ENCODE results near the gene DOCK3.

The DOCK3 gene, protein sequence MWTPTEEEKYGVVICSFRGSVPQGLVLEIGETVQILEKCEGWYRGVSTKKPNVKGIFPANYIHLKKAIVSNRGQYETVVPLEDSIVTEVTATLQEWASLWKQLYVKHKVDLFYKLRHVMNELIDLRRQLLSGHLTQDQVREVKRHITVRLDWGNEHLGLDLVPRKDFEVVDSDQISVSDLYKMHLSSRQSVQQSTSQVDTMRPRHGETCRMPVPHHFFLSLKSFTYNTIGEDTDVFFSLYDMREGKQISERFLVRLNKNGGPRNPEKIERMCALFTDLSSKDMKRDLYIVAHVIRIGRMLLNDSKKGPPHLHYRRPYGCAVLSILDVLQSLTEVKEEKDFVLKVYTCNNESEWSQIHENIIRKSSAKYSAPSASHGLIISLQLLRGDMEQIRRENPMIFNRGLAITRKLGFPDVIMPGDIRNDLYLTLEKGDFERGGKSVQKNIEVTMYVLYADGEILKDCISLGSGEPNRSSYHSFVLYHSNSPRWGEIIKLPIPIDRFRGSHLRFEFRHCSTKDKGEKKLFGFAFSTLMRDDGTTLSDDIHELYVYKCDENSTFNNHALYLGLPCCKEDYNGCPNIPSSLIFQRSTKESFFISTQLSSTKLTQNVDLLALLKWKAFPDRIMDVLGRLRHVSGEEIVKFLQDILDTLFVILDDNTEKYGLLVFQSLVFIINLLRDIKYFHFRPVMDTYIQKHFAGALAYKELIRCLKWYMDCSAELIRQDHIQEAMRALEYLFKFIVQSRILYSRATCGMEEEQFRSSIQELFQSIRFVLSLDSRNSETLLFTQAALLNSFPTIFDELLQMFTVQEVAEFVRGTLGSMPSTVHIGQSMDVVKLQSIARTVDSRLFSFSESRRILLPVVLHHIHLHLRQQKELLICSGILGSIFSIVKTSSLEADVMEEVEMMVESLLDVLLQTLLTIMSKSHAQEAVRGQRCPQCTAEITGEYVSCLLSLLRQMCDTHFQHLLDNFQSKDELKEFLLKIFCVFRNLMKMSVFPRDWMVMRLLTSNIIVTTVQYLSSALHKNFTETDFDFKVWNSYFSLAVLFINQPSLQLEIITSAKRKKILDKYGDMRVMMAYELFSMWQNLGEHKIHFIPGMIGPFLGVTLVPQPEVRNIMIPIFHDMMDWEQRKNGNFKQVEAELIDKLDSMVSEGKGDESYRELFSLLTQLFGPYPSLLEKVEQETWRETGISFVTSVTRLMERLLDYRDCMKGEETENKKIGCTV (N-terminal part only)

DNA sequence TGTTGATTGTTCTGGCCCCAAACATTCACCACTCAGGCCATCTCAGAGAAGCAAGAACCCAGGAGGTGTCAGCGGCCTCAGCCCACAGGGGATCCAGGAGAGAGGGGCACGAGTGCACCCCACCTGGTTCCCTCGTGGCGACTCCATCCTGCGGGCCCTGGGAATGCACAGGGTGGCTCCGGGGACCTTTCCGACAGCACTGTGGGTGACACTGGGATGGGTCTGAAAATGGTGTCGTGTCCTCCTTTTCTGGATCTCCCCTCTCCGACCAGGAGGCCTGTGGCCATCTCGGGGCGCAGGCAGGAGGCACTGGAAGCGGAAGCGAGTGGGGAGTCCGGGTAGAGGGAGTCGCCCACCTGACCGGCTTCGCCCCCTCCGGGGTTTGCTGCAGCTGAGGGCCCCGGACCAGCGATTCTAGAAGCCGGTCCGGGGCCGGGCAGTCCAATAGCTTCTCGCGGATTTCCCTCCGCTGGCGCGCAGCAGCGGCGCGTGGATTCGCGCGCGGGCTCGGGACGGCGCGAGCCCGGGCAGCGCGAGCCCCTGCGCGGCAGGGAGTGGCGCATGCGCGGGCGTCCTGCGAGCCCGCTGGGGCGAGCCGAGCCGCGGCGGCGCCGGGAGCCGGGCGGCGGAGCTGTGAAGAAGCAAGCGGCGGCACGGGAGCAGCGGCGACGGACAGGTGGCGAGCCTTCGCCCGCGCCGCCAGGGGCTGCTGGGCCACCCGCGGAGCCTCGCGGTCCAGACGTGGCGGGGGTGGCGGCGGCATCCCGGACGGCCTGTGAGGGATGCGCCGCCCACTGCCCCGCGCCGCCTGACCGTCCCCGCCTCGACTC lies at the start of gene DOCK3:
Gene DOCK3 (plus strand): TSS at position 579 of the 830 bp plus-strand sequence. CDS start 337 bp downstream, outside the sequence.
- DNase-seq, result peak; percentile 63

DNA sequence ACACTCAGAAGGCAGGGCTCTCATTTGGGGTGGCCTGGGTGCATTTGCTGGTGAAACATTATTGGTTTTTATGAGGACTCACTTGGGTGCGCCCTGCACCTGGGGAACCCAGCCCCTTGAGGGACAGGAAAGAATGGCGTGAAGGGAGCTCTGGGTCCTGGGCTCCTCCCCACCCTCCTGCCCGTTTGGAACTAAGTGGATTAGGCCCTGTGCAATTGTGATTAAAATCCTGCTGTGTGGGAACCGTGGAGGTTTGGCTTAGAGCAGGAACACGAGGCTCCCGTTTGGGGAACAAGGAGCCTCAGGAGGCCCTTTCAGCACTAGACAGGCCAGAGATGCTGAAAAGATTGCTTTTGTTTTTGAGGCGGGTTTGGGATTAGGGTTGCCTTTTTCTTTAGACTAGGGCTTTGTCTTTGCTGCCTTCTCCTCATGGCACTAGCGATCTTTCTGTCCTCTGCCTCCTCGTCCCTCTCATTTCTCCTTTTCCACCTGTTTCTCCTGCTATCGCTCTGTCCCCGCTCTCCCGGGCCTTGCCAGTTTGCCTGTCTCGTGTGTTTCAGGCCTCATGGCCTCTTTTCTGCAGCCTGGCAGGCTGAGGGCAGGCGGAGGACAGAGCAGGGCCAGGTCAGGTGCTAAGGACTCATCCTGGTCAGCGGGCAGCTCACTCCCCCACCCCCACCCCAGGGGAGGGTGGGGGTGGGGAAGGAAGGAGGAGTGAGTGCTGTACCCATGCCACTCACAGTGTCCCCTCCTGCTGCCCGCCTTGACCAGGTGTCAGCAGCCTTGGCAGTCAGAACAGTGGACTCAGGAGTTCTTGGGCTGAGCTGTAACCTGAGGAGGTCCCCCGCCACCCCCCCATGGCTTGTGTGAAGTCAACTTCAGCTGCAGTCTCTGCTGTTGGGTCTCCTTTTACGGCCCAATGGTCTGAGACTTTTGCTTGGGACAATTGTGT lies 49.2 kb upstream of the DOCK3 start:
- DNase-seq, result no peak

DNA sequence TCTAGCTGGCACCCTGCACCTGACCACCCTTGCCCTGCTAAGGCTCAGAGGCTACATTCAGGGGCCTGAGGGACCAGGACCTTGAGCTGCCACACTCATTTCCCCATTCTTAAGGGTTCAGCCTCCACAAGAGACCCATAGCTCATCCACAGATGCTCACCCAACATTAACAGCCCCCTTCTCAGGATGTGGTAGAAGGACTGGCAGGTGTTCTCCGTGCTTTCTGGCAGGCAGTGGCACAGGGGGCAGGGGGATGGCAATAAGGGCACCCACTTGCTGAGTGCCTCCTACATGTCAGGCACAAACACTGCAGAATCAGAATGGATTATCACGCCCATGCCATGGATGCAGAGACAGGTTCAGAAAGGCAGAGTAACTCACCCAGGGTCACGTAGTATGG lies 48.3 kb upstream of the DOCK3 start:
- DNase-seq, result no peak

DNA sequence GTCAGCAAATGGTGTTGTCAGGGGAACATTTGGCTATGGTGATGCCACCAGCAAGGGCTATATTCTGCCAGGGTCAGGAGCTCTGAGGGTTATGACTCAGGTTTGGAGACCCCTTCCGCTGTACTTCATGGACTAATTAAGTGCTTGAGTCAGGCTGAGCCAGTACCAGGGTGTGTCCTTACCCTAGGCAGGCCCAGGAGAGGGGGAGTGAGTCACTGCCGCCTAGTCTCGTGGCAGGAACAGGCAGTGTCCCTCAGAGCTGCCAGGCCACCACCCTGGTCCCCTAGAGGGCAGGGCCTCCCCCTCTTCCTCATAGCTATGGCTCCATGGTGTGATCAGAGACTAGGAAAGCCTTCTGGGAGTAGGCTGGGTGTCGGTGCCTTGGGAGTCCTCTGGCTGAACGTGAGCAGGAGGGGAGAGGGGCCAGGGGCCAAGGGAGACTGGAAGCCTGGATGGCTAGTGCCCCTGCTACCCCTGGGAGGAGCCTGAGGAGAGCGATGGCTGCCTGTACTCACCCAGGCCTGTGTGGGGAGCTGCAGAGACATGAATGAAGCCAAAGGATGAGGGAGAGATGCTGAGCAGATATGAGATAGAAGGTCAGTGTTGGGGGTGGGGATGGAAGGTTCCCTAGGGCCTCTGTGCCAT lies 47.2 kb upstream of the DOCK3 start:
- peak; percentile 85 for DNase-seq

DNA sequence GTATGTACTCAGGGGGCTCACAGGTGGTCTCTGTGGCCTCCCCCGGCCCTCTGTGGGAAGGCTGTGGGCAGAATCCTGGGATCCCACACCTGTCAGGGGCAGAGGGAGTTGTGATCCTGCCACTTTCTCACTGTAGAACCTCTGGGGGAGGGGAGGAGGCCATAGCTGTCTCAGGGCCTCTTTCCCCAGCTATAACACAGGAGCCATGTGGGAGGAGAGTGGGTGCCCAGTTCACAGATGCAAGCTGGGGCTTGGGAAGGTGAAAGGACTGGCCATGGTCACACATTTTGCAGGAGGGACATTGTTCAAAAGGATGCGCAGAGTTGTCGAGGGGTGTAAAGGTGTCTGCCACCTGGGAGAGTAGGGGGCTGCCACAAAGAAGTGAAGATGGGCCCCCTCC lies 46.1 kb upstream of the DOCK3 start:
- no peak for DNase-seq

DNA sequence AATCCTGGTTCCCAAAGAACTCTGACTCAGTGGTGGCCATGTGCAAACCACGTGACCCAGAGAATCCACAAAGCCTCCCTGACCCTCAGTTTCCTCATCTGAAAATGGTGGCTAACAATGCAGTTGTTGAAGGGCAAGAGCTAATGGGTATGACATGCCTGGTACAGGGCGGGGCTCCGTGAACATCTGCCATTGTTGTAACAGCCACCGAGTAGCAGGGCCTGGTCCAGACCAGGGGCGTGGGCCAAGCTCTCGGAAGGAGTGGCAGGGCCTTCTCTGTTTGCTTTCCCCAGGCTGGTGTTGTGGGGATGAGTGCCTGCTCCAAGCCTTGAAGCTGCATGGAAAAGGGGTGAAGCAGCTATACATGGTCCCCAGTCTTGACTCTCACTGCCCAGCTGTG lies 44.3 kb upstream of the DOCK3 start:
- no peak for DNase-seq

DNA sequence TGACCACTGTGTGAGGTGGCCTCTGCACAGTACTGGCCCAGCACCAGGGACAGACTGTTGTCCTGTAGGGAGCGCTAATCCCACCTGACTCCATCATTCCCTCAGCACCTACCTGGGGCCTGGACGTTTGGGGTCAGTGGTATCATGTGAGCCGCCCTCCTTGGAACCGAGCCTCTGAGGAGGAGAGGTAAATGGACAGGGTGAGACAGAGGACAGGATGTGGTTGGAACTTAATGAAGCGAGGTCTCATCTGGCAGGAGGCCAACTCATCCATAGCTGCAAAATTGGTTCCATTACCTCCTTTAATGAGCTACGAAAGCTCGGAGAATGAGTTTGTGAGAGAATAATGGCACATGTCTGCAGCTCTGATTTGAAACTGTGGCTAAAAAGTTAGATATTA lies 43.9 kb upstream of the DOCK3 start:
- no peak for DNase-seq

DNA sequence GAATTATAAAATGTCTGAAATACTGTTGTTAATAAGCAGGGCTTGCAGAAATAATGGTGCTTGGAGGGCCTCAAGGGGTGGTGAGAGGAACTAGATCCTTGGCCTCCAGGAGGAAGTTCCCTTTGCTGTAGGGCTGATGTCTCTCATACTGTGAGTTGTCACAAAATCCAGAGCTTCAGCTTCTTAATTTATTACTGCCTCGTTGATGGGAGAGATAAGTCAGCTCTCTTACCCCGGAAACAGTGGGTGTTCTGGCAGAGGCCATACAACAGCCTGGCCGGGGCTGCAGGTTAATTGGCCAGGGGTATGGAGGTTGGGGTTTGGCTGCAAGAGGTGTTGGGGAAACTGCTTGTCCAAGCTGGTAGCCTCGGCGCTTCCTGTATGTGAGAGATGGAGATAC lies 42.3 kb upstream of the DOCK3 start:
- no peak for DNase-seq

DNA sequence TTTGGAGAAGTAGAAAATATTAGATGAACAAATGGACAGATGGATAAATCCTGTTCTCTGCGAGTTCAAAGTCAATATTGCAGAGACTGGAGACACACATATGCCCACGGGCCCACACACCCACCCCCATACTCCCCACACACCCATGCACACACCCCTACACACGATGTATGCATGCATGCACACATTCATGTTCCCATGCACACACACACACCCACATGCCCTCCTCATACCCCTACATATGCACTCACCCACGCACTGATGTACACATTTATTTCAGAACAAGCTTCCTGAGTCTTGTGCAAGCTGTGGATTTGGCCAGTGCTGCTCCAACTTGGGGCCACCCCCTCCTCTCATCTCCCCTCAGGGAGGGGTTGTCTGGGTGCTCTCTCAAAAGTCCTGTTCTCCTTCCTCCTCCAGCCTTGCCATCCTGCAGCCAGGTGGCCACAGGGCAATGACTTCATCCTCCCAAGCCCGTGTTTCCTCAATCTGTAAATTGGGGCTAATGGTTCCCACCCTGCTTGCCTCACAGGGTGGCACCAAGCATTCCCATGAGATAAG lies 41.4 kb upstream of the DOCK3 start:
- DNase-seq, result no peak

DNA sequence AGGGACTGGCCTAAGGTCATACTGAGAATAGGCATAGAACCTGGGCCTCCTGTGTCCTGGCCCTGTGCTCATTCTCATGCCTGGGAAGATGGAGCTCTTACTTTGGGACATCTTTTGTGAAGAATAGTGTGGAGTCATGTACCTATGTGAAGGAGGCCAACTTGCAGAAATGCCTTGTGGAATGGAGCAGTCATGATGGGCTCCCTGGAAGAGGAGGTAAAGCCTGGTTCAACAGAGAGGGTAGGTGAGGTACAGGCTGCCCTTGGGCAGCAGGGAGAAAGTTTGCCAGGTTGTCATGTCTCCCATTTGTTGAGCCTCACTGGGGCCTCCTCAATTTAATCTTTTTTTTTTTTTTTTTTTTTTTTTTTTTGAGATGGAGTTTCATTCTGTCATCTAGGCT lies 39.7 kb upstream of the DOCK3 start:
- DNase-seq, result no peak

DNA sequence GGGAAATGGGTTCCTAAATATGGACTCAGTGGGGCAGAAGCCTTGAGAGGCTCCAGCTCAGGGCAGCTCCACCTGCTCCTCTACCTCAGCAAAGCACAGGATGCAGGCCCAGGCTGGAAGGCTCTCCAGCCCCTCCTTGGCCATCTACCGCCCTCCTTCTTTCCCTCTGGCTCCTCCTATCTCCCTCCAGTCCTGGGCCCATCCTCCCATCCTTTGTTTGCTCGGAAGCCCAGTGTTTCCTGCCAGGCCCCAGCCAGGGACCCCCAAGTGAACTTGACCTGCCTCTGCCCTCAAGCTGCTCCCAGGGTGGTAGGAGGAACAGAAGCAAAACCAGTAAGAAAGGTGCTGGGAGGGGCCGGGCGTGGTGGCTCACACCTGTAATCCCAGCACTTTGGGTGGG lies 37.7 kb upstream of the DOCK3 start:
- DNase-seq, result no peak

DNA sequence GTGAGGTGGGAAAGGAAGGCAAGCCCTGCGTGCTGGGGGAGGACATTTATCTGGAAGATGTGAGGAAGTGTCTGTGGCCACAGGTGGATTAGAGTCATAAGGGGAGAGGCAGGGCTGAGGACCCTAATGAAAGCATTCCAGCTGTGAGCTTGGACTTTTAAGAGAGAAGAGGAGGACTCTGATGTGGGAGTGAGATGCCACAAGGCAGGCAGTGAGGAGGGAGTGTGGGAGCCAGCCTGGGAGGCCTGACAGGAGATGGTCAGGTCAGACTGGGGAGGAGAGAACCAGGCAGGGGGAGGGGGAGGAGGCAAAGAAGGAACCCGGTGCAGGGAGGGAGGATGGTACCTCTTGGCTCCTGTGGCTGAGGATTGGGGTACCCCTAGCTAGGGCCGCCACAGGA lies 36.8 kb upstream of the DOCK3 start:
- DNase-seq, result no peak

DNA sequence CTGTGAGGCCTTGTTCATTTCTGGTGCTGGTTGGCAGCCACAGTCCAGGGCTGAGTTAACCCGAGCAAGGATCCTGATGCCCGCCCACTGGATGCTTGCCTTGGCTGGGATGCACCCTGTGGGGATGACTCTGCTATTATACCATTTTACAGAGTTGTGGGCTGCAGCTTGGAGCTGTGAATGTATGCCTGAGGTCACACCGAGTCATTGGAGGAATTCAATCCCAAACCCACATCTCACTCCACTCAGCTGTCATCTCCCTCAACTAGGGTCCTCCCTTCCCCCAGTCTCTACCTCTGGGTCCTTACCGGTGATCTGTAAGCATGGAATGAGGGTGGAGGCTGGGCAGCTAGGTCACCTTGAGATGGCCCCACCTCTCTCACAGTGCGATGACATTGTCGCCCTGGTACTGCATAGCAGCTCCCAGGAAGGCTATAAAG lies 35.7 kb upstream of the DOCK3 start:
- DNase-seq, result no peak

DNA sequence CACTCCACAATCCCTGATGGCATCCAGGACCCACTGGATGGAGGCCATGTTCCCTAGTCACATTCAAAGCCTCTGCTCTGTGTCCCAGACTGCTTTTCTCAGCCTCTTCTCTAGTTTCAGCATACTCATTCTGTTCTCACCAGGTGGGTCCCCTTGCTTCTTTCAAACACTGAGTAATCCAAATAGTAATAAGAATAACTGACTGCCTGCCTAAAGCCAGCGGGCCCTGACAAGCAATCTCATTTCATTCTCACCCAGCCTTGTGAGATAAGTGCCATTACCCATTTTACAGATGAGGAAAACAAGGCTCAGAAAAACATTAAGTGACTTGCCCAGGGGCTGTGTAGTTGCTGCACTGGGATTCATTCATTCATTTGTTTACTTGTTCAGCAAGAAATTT lies 32.3 kb upstream of the DOCK3 start:
- DNase-seq, result no peak

DNA sequence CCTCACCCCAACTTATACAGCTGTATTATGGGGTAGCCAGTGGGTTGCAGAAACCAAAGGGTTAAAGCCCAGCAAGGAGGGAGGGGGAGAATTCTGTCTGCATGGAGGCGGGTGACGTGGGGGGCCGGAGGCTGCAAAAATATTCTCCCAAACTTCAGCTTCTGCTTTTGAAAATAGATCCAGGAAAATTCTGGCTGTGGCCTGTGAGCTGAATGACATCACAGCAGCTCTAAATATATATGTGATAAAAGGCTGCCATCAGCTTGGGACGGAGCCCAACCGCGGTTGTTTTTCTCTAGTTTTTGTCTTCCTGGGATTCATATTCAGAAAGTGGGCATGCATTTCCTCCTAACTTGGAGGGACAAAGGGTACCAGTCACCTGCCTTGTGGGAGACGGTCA lies 30.2 kb upstream of the DOCK3 start:
- DNase-seq, result no peak

DNA sequence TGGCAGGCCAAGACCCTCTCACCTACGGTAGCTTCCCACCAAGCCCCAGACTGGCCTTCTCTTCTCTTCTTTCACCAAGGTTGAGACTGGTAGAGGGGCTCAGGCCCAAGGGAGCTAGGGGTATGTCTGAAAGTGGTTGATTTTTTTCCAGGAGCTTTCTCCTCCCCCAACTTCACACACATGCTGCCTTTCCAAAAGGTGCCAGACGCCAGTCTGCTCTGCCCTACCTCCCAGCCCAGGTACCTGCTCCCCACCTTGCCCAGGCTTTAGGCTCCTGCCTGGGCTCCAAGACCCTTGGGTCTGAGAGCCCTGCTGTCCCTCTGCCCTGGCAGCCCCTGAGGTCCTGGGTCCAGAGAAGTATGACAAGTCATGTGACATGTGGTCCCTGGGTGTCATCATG lies 29.3 kb upstream of the DOCK3 start:
- no peak for DNase-seq

DNA sequence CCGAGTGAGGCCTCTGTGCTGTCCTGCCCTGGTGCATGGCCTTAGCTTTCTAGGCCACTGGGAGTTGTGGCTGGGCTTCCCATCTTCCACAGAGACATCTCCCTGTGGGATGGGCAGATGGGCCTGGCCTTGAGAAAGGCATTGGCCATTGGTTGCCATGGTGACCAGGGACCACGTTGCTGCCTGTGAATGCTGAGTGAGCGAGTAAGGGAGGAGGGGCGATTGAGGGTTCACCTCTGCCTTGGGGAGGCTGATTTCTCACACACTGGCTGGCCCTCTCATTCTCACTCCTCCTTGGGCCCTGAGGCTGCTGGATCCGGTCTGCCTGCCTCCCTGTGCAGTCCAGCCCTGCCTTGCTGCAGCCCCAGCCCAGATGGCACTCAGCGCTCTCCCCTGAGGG lies 26.4 kb upstream of the DOCK3 start:
- DNase-seq, result no peak

DNA sequence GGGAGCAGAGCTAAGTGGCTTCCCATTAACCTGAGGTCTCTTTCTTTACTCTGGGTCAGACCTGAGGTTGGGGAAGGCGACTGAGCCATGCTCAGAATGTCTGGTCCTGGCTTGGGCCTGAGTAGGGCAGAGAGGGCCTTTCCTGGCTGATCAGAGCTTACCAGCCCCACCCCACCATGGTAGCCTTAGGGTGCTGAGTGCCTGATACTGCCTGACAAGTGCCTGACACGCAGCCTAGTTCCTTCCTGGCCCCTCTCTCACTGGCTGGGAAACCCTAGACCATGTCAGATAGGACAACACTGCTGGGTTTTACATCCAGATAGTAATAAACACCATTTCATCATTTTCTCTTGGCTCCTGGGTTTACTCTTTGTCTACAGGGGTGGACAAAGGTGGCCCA lies 25.8 kb upstream of the DOCK3 start:
- DNase-seq, result no peak

DNA sequence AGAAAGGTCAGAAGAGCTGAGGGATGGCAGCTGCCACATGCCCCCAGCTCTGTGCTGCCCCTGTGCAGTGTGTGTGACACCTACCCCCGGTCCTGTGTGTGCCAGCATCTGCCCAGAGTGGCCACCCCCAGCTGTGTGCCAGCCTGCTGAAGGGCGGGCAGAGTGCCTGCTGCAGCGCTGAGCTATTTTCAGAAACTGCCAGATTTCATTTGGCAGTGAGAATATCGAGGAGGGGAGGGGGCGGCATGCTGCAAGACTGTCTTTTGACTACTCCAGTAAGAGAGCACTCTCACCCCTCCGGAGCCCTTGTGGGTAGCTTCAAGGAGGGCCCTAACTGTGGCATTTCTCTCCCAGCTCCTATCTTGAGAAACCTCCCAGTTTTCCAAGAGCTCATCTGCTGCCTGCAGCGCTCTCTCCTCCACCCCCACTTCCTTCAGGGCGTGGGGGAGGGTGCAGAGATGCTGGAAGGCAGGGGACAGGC lies 25.2 kb upstream of the DOCK3 start:
- no peak for DNase-seq

DNA sequence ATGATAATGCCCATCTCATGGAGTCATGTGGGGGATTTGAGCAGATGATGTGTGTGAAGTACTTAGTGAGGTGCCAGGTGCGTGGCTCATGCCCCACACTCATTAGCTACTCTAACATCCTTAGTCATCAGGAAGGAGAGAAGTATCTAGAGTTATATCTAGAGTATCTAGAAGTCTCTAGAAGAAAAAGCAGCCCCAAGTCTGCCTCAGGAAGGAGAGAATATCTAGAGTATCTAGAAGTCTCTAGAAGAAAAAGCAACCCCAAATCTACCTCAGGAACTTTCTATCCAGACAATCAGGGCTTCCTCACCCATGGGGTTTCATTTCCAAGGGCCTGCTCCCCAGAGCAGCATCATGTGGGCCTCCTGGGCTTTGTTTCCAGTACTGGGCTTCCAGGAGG lies 24.7 kb upstream of the DOCK3 start:
- DNase-seq, result no peak
